Neural progenitor cell (in vitro differentiated cells): ENCODE data around the gene CHAC1. TPM values are rescaled to one million over a fixed set of nuclear protein-coding genes. Genes with fewer than 3 reads are reported as not detected.

Experiments
- DNase-seq: peaks from one replicate; pipeline ENCODE4 v3.0.0-alpha.2; 2016; ENCODE audit warnings: low spot score
- H2AFZ ChIP-seq: fragments of 200-600 bp; sonication (generic); replicated peaks from 2 replicates; pipeline ENCODE4 v1.6.1; 2016; ENCODE audit warnings: antibody characterized with exemption
- H3F3A ChIP-seq: fragments of 200-600 bp; sonication (generic); 2 replicates; pipeline ENCODE4 v1.6.1; 2016; ENCODE audit warnings: antibody characterized with exemption, low read depth
- H3K27ac ChIP-seq: fragments of 200-600 bp; sonication (generic); 2 replicates; pipeline ENCODE4 v1.5.1; 2016; ENCODE audit warnings: mild to moderate bottlenecking
- H3K27me3 ChIP-seq: fragments of 200-600 bp; sonication (generic); 2 replicates; pipeline ENCODE4 v1.6.1; 2016; ENCODE audit warnings: mild to moderate bottlenecking, moderate library complexity
- H3K36me3 ChIP-seq: fragments of 200-600 bp; sonication (generic); 2 replicates; pipeline ENCODE4 v1.5.1; 2016
- H3K4me1 ChIP-seq: fragments of 200-600 bp; sonication (generic); 2 replicates; pipeline ENCODE4 v1.6.1; 2016; ENCODE audit warnings: mixed run types
- H3K4me2 ChIP-seq: fragments of 200-600 bp; sonication (generic); 2 replicates; pipeline ENCODE4 v1.6.1; 2016
- H3K4me3 ChIP-seq: fragments of 200-600 bp; sonication (generic); 2 replicates; pipeline ENCODE4 v1.5.1; 2016
- H3K79me2 ChIP-seq: fragments of 200-600 bp; sonication (generic); 2 replicates; pipeline ENCODE4 v1.6.1; 2016; ENCODE audit warnings: low read depth
- H3K9ac ChIP-seq: fragments of 200-600 bp; sonication (generic); 2 replicates; pipeline ENCODE4 v1.6.1; 2016
- H3K9me3 ChIP-seq: fragments of 200-600 bp; sonication (generic); 2 replicates; pipeline ENCODE4 v1.5.1; 2016; ENCODE audit warnings: low read depth
- H4K20me1 ChIP-seq: fragments of 200-600 bp; sonication (generic); 2 replicates; pipeline ENCODE4 v1.6.1; 2016; ENCODE audit warnings: low read depth
- H3K27ac Mint-ChIP-seq: 3 replicates; pipeline ENCODE4 v1.8.0; 2021; ENCODE audit warnings: mixed read lengths
- H3K27me3 Mint-ChIP-seq: 2 replicates; pipeline ENCODE4 v1.8.0; 2022; ENCODE audit warnings: low read depth, mild to moderate bottlenecking, inconsistent platforms, moderate library complexity, mixed read lengths; ENCODE audit not compliant: insufficient read depth
- H3K36me3 Mint-ChIP-seq: 3 replicates; pipeline ENCODE4 v1.8.0; 2021; ENCODE audit warnings: mixed read lengths
- H3K4me1 Mint-ChIP-seq: 3 replicates; pipeline ENCODE4 v1.8.0; 2021; ENCODE audit warnings: mixed read lengths
- H3K4me3 Mint-ChIP-seq: 3 replicates; pipeline ENCODE4 v1.8.0; 2021; ENCODE audit warnings: mild to moderate bottlenecking, moderate library complexity, mixed read lengths
- H3K9me3 Mint-ChIP-seq: 3 replicates; pipeline ENCODE4 v1.8.0; 2020; ENCODE audit warnings: mixed read lengths
- CTCF ChIP-seq: fragments of 200-600 bp; sonication (generic); IDR thresholded peaks from 2 replicates; pipeline ENCODE4 v1.5.1; 2017; ENCODE audit warnings: antibody characterized with exemption, mild to moderate bottlenecking
- EZH2 ChIP-seq: fragments of 200-600 bp; sonication (generic); IDR thresholded peaks from 2 replicates; pipeline ENCODE4 v1.6.1; 2017; ENCODE audit warnings: antibody characterized with exemption, mild to moderate bottlenecking, moderate library complexity
- EZH2phosphoT487 ChIP-seq: fragments of 200-600 bp; sonication (generic); IDR thresholded peaks from 2 replicates; pipeline ENCODE4 v1.6.1; 2017; ENCODE audit warnings: antibody characterized with exemption
- total RNA-seq: library from RNA; depleted of rRNA; stranded (reverse); fragments of >200 nt; gene quantifications from 2 replicates; pipeline ENCODE4 v1.2.3, GENCODE V29; 2015; ENCODE audit warnings: low replicate concordance

The CHAC1 gene
- total RNA-seq, 1 donor from 2014 or later = 2.4 TPM

GRCh38 chr15:40923551-40923950 is 29.7 kb upstream of the CHAC1 start:
- H3K27me3 ChIP-seq = peaks cover 92% of the 10 kb centered on the region
- H3K27me3 Mint-ChIP-seq = peaks cover 56% of the 10 kb centered on the region

GRCh38 chr15:40925495-40925862 is 27.8 kb upstream of the CHAC1 start:
- Mint-ChIP-seq H3K4me3 (peak overlapping the region; percentile 77), H3K36me3 (no peaks in the 10 kb centered on the region), H3K27me3 (peaks cover 65% of the 10 kb centered on the region), H3K9me3 (no peaks in the 10 kb centered on the region), H3K27ac (no peak overlapping the region), H3K4me1 (peaks cover 27% of the 10 kb centered on the region)
- peak overlapping the region; percentile 87 for H3K4me2 ChIP-seq
- DNase-seq = peak; percentile 40
- peak overlapping the region; percentile 46 for H3K4me3 ChIP-seq
- H3K27ac ChIP-seq = no peak overlapping the region
- H3K36me3 ChIP-seq = no peaks in the 10 kb centered on the region
- H4K20me1 ChIP-seq = peaks cover 52% of the 10 kb centered on the region
- peaks cover 100% of the 10 kb centered on the region for H3K27me3 ChIP-seq
- no peak overlapping the region for H3K9ac ChIP-seq
- H2AFZ ChIP-seq = no peak overlapping the region
- H3K9me3 ChIP-seq = no peaks in the 10 kb centered on the region
- TF ChIP-seq EZH2phosphoT487 = no peak
- TF ChIP-seq EZH2 = no peak
- TF ChIP-seq CTCF = no peak
- no peaks in the 10 kb centered on the region for H3K79me2 ChIP-seq
- H3K4me1 ChIP-seq = peaks cover 47% of the 10 kb centered on the region
- H3F3A ChIP-seq = peaks cover 22% of the 10 kb centered on the region

More at GRCh38 chr15:40923551-40923950, 29.7 kb upstream of the CHAC1 start:
- peaks cover 16% of the 10 kb centered on the region for H3K4me1 Mint-ChIP-seq
- H3K9me3 Mint-ChIP-seq = no peaks in the 10 kb centered on the region
- no peak overlapping the region for H3K27ac ChIP-seq
- H3K79me2 ChIP-seq = no peaks in the 10 kb centered on the region
- H3F3A ChIP-seq = peaks cover 3% of the 10 kb centered on the region
- no peak overlapping the region for H2AFZ ChIP-seq
- H3K4me3 Mint-ChIP-seq = no peak overlapping the region
- H3K36me3 ChIP-seq = no peaks in the 10 kb centered on the region
- TF ChIP-seq EZH2phosphoT487 = no peak
- TF ChIP-seq CTCF = no peak
- no peak for TF ChIP-seq EZH2
- H3K27ac Mint-ChIP-seq = no peak overlapping the region
- H3K4me1 ChIP-seq = peaks cover 29% of the 10 kb centered on the region
- no peaks in the 10 kb centered on the region for H3K36me3 Mint-ChIP-seq
- no peaks in the 10 kb centered on the region for H3K9me3 ChIP-seq
- H3K4me3 ChIP-seq = no peak overlapping the region
- DNase-seq = no peak
- no peak overlapping the region for H3K9ac ChIP-seq
- H3K4me2 ChIP-seq = no peak overlapping the region
- peaks cover 35% of the 10 kb centered on the region for H4K20me1 ChIP-seq

- Mint-ChIP-seq H3K9me3 (no peaks in the 10 kb centered on the region), H3K27me3 (peaks cover 71% of the 10 kb centered on the region), H3K4me1 (peaks cover 32% of the 10 kb centered on the region), H3K36me3 (no peaks in the 10 kb centered on the region), H3K4me3 (peak overlapping the region; percentile 72), H3K27ac (no peak overlapping the region)
- peak overlapping the region; percentile 87 for H3K4me2 ChIP-seq
- TF ChIP-seq EZH2 (peak; percentile 92), EZH2phosphoT487 (peak; percentile 94), CTCF (peak; percentile 7)
- H3K9ac ChIP-seq = no peak overlapping the region
- peaks cover 25% of the 10 kb centered on the region for H3F3A ChIP-seq
- no peaks in the 10 kb centered on the region for H3K9me3 ChIP-seq
- DNase-seq = peak; percentile 82
- H3K79me2 ChIP-seq = no peaks in the 10 kb centered on the region
- peaks cover 100% of the 10 kb centered on the region for H3K27me3 ChIP-seq
- peaks cover 52% of the 10 kb centered on the region for H3K4me1 ChIP-seq
- no peaks in the 10 kb centered on the region for H3K36me3 ChIP-seq
- H3K27ac ChIP-seq = no peak overlapping the region
- H4K20me1 ChIP-seq = peaks cover 56% of the 10 kb centered on the region
- H3K4me3 ChIP-seq = peak overlapping the region; percentile 46
- peak overlapping the region; percentile 53 for H2AFZ ChIP-seq
Observed at GRCh38 chr15:40925863-40926658, 27.2 kb upstream of the CHAC1 start.
